Measurements from ENCODE around the gene TFF3.

Gene TFF3

DNA sequence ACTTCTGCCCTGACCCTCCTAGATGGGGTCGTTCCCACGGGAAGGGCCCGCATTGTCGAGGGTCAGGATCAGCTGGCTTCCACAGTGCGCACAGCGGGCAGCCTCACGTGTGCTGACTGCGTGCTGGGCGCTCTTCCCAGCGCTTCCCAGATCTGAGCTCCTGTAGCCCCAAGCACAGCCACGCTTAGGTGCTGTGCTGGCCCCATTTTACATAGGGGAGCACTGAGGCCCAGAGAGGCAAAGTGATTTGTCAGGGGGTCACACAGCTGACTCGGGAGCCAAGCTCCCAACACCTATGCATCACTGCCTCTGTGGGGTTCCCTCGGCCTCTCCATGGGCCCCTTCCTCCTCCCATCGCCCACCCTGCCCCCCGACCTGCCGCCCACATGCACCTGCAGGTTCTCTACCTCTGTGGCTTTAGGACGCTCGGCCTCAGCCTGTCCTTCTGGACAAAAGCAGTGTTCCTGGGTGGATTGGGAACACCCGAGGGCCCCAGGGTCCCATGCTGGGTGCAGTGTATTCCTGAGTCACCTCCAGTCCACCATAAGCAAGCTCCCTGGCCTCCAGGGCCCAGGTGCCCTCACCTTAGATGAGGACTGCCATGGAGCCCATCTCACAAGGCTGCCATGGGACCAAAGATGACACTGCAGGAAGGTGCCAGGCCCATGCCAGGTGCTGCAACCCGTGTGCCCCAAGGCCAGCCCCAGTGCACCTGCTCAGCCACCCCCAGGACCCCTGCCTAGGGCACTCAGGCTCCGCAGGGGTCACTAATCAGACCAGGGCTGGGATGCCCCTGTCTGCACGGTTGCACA lies 23.3 kb downstream of the TFF3 start:
- TF ChIP-seq, protein P1, sequence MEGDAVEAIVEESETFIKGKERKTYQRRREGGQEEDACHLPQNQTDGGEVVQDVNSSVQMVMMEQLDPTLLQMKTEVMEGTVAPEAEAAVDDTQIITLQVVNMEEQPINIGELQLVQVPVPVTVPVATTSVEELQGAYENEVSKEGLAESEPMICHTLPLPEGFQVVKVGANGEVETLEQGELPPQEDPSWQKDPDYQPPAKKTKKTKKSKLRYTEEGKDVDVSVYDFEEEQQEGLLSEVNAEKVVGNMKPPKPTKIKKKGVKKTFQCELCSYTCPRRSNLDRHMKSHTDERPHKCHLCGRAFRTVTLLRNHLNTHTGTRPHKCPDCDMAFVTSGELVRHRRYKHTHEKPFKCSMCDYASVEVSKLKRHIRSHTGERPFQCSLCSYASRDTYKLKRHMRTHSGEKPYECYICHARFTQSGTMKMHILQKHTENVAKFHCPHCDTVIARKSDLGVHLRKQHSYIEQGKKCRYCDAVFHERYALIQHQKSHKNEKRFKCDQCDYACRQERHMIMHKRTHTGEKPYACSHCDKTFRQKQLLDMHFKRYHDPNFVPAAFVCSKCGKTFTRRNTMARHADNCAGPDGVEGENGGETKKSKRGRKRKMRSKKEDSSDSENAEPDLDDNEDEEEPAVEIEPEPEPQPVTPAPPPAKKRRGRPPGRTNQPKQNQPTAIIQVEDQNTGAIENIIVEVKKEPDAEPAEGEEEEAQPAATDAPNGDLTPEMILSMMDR (IDR thresholded peaks at IDR 0.05; ENCODE audit: borderline replicate concordance, control extremely low read depth, extremely low read depth, insufficient read depth, missing control alignments), result no peak
- in situ Hi-C loops (cut with MboI; ENCODE audit: low sequenced_read_pairs, unreplicated experiment), result no loop called here
- no peak for DNase-seq (ENCODE audit: low spot score)

- DNase-seq (ENCODE audit: low spot score), result no peak
- TF ChIP-seq, protein P1 (IDR thresholded peaks at IDR 0.05; ENCODE audit: borderline replicate concordance, control extremely low read depth, extremely low read depth, insufficient read depth, missing control alignments), result no peak
- in situ Hi-C loops (cut with MboI; ENCODE audit: low sequenced_read_pairs, unreplicated experiment), result no loop called here
Observed at GRCh38 chr21:42291003-42291750, 24.0 kb downstream of the TFF3 start.

DNA sequence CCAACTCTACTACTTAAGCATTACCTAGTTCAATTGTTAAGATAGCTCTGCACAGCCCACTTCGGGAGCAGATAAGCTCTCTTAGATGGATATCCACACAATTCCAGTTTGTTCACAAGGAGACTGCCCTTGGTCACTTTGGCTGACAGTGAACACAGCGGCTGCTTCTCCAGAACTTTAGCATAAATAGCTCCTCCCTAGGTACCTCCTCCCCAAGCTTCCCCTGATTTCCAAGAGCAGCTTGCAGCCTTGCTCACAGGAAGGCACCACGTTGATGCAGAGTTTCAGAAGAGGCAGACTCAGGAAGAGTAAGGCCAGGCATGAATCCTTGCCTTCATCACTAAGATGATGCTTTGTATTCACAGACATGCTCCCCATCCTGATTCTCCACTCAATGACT lies 24.7 kb downstream of the TFF3 start:
- no peak for DNase-seq (ENCODE audit: low spot score)
- TF ChIP-seq, protein P1 (IDR thresholded peaks at IDR 0.05; ENCODE audit: borderline replicate concordance, control extremely low read depth, extremely low read depth, insufficient read depth, missing control alignments), result no peak
- in situ Hi-C loops (cut with MboI; ENCODE audit: low sequenced_read_pairs, unreplicated experiment), result no loop called here

DNA sequence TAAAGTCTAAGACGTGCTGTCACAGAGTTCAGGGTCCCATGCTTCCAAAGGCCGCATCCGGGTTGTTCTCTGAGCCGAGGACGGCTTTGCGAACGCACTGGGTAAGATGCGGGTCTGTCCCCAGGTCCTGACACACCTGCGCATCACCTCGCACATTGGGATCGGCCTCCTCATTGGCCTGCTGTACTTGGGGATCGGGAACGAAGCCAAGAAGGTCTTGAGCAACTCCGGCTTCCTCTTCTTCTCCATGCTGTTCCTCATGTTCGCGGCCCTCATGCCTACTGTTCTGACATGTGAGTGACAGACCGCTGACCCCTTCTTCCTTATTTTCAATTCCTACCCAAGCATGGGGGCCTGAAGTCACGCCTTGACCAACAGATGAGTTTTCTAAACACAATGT lies 25.3 kb downstream of the TFF3 start:
- TF ChIP-seq, protein P1 (IDR thresholded peaks at IDR 0.05; ENCODE audit: borderline replicate concordance, control extremely low read depth, extremely low read depth, insufficient read depth, missing control alignments), result no peak
- in situ Hi-C loops (cut with MboI; ENCODE audit: low sequenced_read_pairs, unreplicated experiment), result no loop called here
- no peak for DNase-seq (ENCODE audit: low spot score)

- in situ Hi-C loops (cut with MboI; ENCODE audit: low sequenced_read_pairs, unreplicated experiment), result no loop called here
- TF ChIP-seq, protein P1 (IDR thresholded peaks at IDR 0.05; ENCODE audit: borderline replicate concordance, control extremely low read depth, extremely low read depth, insufficient read depth, missing control alignments), result no peak
- no peak for DNase-seq (ENCODE audit: low spot score)
Observed at GRCh38 chr21:42288962-42289361, 26.2 kb downstream of the TFF3 start.

DNA sequence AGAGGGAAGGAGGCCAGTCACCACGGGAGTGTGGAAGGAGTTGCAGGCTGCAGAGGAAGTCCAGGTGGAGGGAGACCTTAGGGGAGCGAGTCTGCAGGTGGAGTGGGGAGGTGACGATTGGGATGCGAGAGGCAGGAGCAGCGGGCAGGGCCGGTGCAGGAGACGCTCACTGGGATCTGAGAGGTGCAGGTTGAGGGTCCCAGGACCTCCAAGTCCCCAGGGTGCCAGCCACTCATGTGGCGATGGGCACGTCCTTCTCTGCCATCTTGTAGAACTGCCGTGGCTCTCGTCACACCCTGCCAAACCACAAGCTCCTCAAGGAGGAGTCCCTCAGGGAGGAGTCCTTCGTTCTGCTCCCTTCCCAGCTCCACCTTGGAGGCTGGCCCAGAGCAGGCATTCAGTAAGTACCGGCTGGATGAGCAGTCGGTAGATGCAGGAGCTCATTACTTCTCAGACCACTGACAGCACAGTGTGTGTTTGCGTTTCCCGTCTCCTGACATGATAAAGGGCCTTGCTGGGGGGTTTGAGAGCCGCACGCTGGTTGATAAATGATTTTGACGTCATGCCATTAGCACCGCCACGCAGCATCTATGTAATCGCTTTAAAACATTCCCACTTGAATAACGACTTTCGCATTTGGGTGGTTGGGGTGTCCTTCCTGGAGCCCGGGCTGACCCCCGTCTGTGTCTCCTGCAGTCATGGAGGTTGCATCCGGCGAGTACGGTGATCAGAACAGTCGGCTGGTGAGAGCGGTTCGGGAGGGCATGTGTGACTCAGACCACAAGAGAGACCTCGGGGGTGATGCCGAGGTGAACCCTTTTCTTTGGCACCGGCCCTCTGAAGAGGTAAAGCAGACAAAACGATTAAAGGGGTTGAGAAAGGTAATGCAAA lies 27.8 kb downstream of the TFF3 start:
- in situ Hi-C loops (cut with MboI; ENCODE audit: low sequenced_read_pairs, unreplicated experiment), result no loop called here
- TF ChIP-seq, protein P1 (IDR thresholded peaks at IDR 0.05; ENCODE audit: borderline replicate concordance, control extremely low read depth, extremely low read depth, insufficient read depth, missing control alignments), result no peak
- no peak for DNase-seq (ENCODE audit: low spot score)

Data from GM13976 (cell line).